H9 (cell line): ENCODE measurements around the gene PREX1. TPM values are rescaled to one million over a fixed set of nuclear protein-coding genes. Genes with fewer than 3 reads are reported as not detected.

Experiments
- DNase-seq: peaks from one replicate; pipeline ENCODE4 v3.0.0-alpha.2; 2017
- H2AFZ ChIP-seq: one replicate; pipeline ENCODE4 v1.6.1; 2013; ENCODE audit warnings: mild to moderate bottlenecking, low read length, control low read depth, moderate library complexity
- H2AK5ac ChIP-seq: 2 replicates; pipeline ENCODE4 v1.6.1; 2013; ENCODE audit warnings: low read length, control low read depth, mixed read lengths; ENCODE audit not compliant: insufficient read length
- H2BK120ac ChIP-seq: one replicate; pipeline ENCODE4 v1.6.1; 2013; ENCODE audit warnings: low read depth, mild to moderate bottlenecking, low read length, control low read depth, inconsistent platforms; ENCODE audit not compliant: poor library complexity, severe bottlenecking
- H2BK12ac ChIP-seq: 2 replicates; pipeline ENCODE4 v1.6.1; 2013; ENCODE audit warnings: low read length, control low read depth, mixed read lengths, low read depth; ENCODE audit not compliant: insufficient read length
- H2BK15ac ChIP-seq: 2 replicates; pipeline ENCODE4 v1.6.1; 2013; ENCODE audit warnings: low read depth, low read length, control low read depth
- H2BK20ac ChIP-seq: one replicate; pipeline ENCODE4 v1.6.1; 2013; ENCODE audit warnings: low read depth, mild to moderate bottlenecking, low read length, control low read depth, inconsistent platforms; ENCODE audit not compliant: poor library complexity, severe bottlenecking
- H2BK5ac ChIP-seq: 2 replicates; pipeline ENCODE4 v1.6.1; 2013; ENCODE audit warnings: low read length, control low read depth, mixed read lengths; ENCODE audit not compliant: insufficient read length
- H3K14ac ChIP-seq: 2 replicates; pipeline ENCODE4 v1.6.1; 2013; ENCODE audit warnings: low read length, control low read depth; ENCODE audit not compliant: insufficient read depth
- H3K18ac ChIP-seq: 2 replicates; pipeline ENCODE4 v1.6.1; 2013; ENCODE audit warnings: low read depth, mild to moderate bottlenecking, mixed read lengths, low read length, control low read depth; ENCODE audit not compliant: insufficient read length
- H3K23ac ChIP-seq: 2 replicates; pipeline ENCODE4 v1.6.1; 2013; ENCODE audit warnings: low read length, control low read depth, mixed read lengths, low read depth; ENCODE audit not compliant: insufficient read length
- H3K23me2 ChIP-seq: 2 replicates; pipeline ENCODE4 v1.6.1; 2013; ENCODE audit warnings: low read depth, mild to moderate bottlenecking, mixed read lengths, low read length, control low read depth; ENCODE audit not compliant: insufficient read length, poor library complexity, severe bottlenecking
- H3K27ac ChIP-seq: 2 replicates; pipeline ENCODE4 v1.5.1; 2013; ENCODE audit warnings: low read length, control low read depth, mixed read lengths, low read depth; ENCODE audit not compliant: insufficient read length
- H3K27me3 ChIP-seq: 2 replicates; pipeline ENCODE4 v1.6.1; 2013; ENCODE audit warnings: low read length, control low read depth, inconsistent platforms; ENCODE audit not compliant: insufficient read depth
- H3K4ac ChIP-seq: 2 replicates; pipeline ENCODE4 v1.6.1; 2013; ENCODE audit warnings: low read depth, mild to moderate bottlenecking, control low read depth, inconsistent platforms, low read length, moderate library complexity
- H3K4me1 ChIP-seq: 2 replicates; pipeline ENCODE4 v1.6.1; 2013; ENCODE audit warnings: low read length, control low read depth, inconsistent platforms; ENCODE audit not compliant: insufficient read depth
- H3K4me2 ChIP-seq: 2 replicates; pipeline ENCODE4 v1.6.1; 2013; ENCODE audit warnings: low read length, control low read depth, mixed read lengths; ENCODE audit not compliant: insufficient read length, insufficient read depth
- H3K56ac ChIP-seq: 2 replicates; pipeline ENCODE4 v1.6.1; 2013; ENCODE audit warnings: low read depth, mild to moderate bottlenecking, mixed read lengths, low read length, control low read depth; ENCODE audit not compliant: insufficient read length
- H3K79me1 ChIP-seq: 2 replicates; pipeline ENCODE4 v1.6.1; 2013; ENCODE audit warnings: low read depth, mild to moderate bottlenecking, moderate library complexity, low read length, control low read depth, inconsistent platforms; ENCODE audit not compliant: insufficient read depth, poor library complexity, severe bottlenecking
- H3K79me2 ChIP-seq: 2 replicates; pipeline ENCODE4 v1.6.1; 2013; ENCODE audit warnings: low read length, control low read depth, inconsistent platforms; ENCODE audit not compliant: insufficient read depth
- H3K9ac ChIP-seq: 2 replicates; pipeline ENCODE4 v1.6.1; 2013; ENCODE audit warnings: low read length, control low read depth, mixed read lengths; ENCODE audit not compliant: insufficient read length; ENCODE audit errors: extremely low read depth
- H3K9me3 ChIP-seq: one replicate; pipeline ENCODE4 v1.6.1; 2013; ENCODE audit warnings: low read depth, low read length, inconsistent platforms; ENCODE audit not compliant: control insufficient read depth
- H3T11ph ChIP-seq: one replicate; pipeline ENCODE4 v1.6.1; 2013; ENCODE audit warnings: mild to moderate bottlenecking, low read length, control low read depth, inconsistent platforms
- H4K20me1 ChIP-seq: one replicate; pipeline ENCODE4 v1.6.1; 2013; ENCODE audit not compliant: control insufficient read depth, insufficient read length, insufficient read depth
- H4K5ac ChIP-seq: 2 replicates; pipeline ENCODE4 v1.6.1; 2013; ENCODE audit warnings: low read depth, mild to moderate bottlenecking, mixed read lengths, low read length, control low read depth; ENCODE audit not compliant: insufficient read length
- H4K8ac ChIP-seq: replicated peaks from 2 replicates; pipeline ENCODE4 v1.6.1; 2013; ENCODE audit warnings: low read length, control low read depth, mixed read lengths, low read depth; ENCODE audit not compliant: insufficient read length
- H4K91ac ChIP-seq: 2 replicates; pipeline ENCODE4 v1.6.1; 2013; ENCODE audit warnings: low read depth, mild to moderate bottlenecking, moderate library complexity, mixed read lengths, low read length, control low read depth; ENCODE audit not compliant: insufficient read length
- H3K27ac Mint-ChIP-seq, 3 experiments: 2 replicates in 2 of 3; 3 replicates in 1 of 3; pipeline ENCODE4 v1.8.0; 2020 to 2021; ENCODE audit warnings: mixed read lengths in 3 of 3, mild to moderate bottlenecking in 1 of 3, moderate library complexity in 1 of 3
- H3K27me3 Mint-ChIP-seq: 2 replicates; pipeline ENCODE4 v1.8.0; 2021; ENCODE audit warnings: low read depth, mild to moderate bottlenecking, moderate library complexity, mixed read lengths
- H3K36me3 Mint-ChIP-seq, 3 experiments: 2 replicates in 2 of 3; 3 replicates in 1 of 3; pipeline ENCODE4 v1.8.0; 2020 to 2021; ENCODE audit warnings: low read depth in 3 of 3, mixed read lengths in 3 of 3; ENCODE audit not compliant: insufficient read depth in 1 of 3
- H3K4me1 Mint-ChIP-seq, 2 experiments: 2 replicates each; pipeline ENCODE4 v1.8.0; 2020; ENCODE audit warnings: mixed read lengths in 2 of 2
- H3K4me3 Mint-ChIP-seq, 2 experiments: 2 replicates in 1 of 2; 3 replicates in 1 of 2; pipeline ENCODE4 v1.8.0; 2020 to 2021; ENCODE audit warnings: mild to moderate bottlenecking in 2 of 2, mixed read lengths in 2 of 2, moderate library complexity in 1 of 2
- H3K9me3 Mint-ChIP-seq, 2 experiments: 2 replicates in 1 of 2; 3 replicates in 1 of 2; pipeline ENCODE4 v1.8.0; 2020; ENCODE audit warnings: mild to moderate bottlenecking in 2 of 2, mixed read lengths in 2 of 2, moderate library complexity in 1 of 2
- CTCF ChIP-seq: fragments of 200-600 bp; sonication (generic); conservative IDR thresholded peaks from 3 replicates; pipeline ENCODE4 v1.8.0; 2021; ENCODE audit warnings: antibody characterized with exemption, mild to moderate bottlenecking
- WGBS: extraction: QIAGEN DNeasy Blood & Tissue Kit; methylation state at CpG from one replicate; pipeline ENCODE4 v1.1.7; 2013; ENCODE audit warnings: missing lambda C conversion rate, low lambda C conversion rate, mixed read lengths; ENCODE audit not compliant: insufficient read length; ENCODE audit errors: extremely low coverage; 5-methylcytosine and 5-hydroxymethylcytosine counted together
- total RNA-seq: library from RNA; stranded (reverse); gene quantifications from 2 replicates; pipeline ENCODE4 v1.2.1, GENCODE V29; 2021

The PREX1 gene
- total RNA-seq, 1 experiment from 2014 or later = 6.6 TPM

- DNase-seq = no peak
- Histone ChIP-seq H4K91ac (no peak overlapping the region), H4K20me1 (no peaks in the 10 kb centered on the region), H3K4me1 (peaks cover 13% of the 10 kb centered on the region; the same call in 1 of the 2 replicates), H2BK15ac (no peak overlapping the region), H2BK5ac (no peak overlapping the region), H3T11ph (no peak overlapping the region), H3K18ac (no peak overlapping the region), H3K79me1 (no peaks in the 10 kb centered on the region), H2BK20ac (no peak overlapping the region), H3K4ac (no peak overlapping the region), H4K8ac (no peak overlapping the region), H3K27me3 (no peaks in the 10 kb centered on the region), H3K56ac (no peak overlapping the region), H3K23ac (no peak overlapping the region), H2AK5ac (no peak overlapping the region), H3K27ac (no peak overlapping the region), H3K9me3 (no peaks in the 10 kb centered on the region), H2AFZ (no peak overlapping the region), H2BK12ac (no peak overlapping the region), H3K4me2 (no peak overlapping the region), H4K5ac (no peak overlapping the region), H3K23me2 (no peaks in the 10 kb centered on the region), H3K79me2 (no peaks in the 10 kb centered on the region), H3K14ac (0 out of 2 replicates have a peak overlapping the region, but pooled peaks have one; percentile 19), H2BK120ac (no peak overlapping the region), H3K9ac (no peak overlapping the region)
- no peak overlapping the region for H3K4me3 Mint-ChIP-seq
- WGBS = no CpG with 5 or more reads among the region's 15 CpGs
- H3K4me1 Mint-ChIP-seq = peaks cover 47 to 53% of the 10 kb centered on the region in 2 experiments
- no peaks in the 10 kb centered on the region for H3K9me3 Mint-ChIP-seq
- TF ChIP-seq CTCF = no peak
- H3K27me3 Mint-ChIP-seq = peaks cover 1% of the 10 kb centered on the region
- peak overlapping the region in 1 of 3 experiments; percentile 55; a peak in 2 of 7 replicates for H3K27ac Mint-ChIP-seq
- H3K36me3 Mint-ChIP-seq = peaks cover 0 to 1% (median 0%) of the 10 kb centered on the region in 3 experiments; a peak in 1 of 7 replicates
Observed at GRCh38 chr20:48747840-48748414, 79.9 kb downstream of the PREX1 start.
